Right renal cortex interstitium (tissue), 3 donors: ENCODE data around the gene MTM1. TPM values are rescaled to one million over a fixed set of nuclear protein-coding genes. Genes with fewer than 3 reads are reported as not detected.

Experiments
- DNase-seq, 3 donors: peaks; one replicate each; pipeline ENCODE4 v3.0.0-alpha.2; 2013; ENCODE audit warnings: low read depth in 3 of 3, low spot score in 2 of 3
- polyA plus RNA-seq, 3 donors: library from polyadenylated mRNA; unstranded; fragments of 120-200 nt; gene quantifications; one replicate each; pipeline ENCODE4 v1.2.1, GENCODE V29; 2013; ENCODE audit not compliant: insufficient read length in 3 of 3

Gene MTM1
- 10 to 100 TPM; 12.8 to 16.6 (median 13.1) TPM for polyA plus RNA-seq

DNA sequence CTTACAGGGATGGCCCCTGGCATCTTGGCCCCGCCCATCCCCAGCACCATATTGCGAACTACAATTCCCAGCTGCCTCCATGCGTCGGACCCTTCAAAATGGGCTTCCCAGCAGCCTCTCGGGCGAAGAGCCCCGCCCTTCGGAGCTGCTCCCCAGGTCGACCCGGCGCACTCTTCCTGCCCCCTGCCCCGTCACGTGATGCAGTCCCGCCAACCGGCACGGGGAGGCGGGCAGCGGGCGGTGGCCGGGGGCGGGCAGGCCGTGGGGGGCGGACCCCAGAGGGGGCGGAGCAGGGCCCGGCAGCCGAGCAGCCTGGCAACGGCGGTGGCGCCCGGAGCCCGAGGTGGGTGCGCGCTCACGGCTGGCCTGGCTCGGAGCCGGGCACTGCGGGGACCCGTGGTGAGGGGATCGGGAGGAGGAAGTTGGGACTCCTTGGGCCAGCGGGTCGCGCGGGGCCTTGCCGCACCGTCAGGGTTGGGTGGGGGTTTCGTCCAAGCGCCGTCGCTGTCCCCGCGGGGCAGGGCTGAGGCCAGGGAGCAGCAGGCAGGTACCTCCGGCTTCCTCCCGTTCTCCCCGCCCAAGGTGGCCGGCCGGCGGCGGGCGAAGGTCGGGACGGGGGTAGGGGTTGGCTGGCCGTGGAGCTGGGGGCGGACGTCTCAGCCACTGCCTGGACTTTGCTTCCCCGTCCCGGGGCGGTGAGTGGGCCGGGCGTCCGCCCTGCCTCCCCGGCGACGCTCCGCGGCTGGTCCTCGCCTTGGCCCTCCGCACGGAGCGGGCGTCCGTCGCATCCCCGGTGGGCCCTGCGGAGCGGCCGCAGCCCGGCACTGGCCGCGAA, at the start of gene MTM1:
TSS of gene MTM1 (plus strand) at position 302 of the 835 bp plus-strand sequence. CDS start 23,994 bp downstream, outside the sequence.
- DNase-seq = peak; percentile 53 to 79 (median 74)

DNA sequence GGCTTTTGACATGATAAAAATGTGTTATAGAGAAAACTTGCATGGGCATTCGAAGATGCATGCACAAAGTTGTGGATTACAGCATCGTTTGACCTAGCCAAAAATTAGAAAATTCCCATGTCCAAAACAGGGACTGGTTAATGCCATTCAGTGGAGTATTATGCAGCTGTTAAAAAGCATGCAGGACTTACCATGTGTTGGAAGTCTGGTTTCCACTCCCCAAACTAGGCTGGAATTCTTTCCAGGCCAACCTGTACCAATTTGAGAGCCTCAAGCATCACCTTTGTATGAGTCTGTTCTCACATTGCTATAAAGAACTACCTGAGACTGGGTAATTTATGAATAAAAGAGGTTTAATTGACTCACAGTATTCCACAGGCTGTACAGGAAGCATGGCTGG, 45.9 kb upstream of the MTM1 start:
- no peak for DNase-seq

- no peak for DNase-seq
These were observed 43.1 kb upstream of the MTM1 start for GRCh38 chrX:150525061-150525919.

DNA sequence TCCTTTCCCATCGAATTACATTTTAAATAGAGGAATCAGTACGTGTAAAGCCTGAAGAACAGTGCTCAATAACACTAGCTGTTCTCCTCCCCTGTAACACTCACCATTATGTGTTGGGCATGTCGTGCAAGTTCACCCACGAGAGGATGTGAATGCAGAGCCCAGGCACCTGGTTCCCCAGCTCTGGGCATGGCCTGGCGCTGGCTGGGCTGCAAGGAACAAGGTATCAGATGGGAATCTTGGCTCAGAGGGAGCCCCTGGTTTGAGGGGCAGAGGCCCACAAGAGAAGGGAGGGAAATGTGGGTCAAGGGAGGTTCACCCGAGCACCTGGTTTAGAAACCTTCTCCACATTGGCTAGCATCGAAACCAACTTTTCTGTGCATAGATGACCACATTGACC, 41.7 kb upstream of the MTM1 start:
- no peak for DNase-seq

DNA sequence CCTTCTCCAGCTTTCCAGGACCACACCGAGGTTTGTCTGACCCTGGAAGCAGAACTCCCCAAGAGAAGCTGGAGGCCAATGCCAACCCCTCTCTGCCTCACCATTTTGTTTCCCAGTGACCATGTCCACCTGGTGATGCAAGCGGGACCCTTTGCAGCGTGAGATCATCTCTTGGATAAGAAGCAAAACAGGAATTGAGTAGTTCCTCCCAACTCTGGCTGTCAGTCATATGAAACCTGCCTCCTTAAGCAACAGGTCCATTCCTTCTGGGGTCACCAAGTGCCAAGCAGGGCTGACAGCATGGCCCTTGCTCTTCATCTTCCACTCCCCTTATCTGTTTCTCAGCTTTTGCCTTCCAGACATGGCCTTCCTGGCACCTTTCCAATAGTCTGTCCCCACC, 41.3 kb upstream of the MTM1 start:
- no peak for DNase-seq

DNA sequence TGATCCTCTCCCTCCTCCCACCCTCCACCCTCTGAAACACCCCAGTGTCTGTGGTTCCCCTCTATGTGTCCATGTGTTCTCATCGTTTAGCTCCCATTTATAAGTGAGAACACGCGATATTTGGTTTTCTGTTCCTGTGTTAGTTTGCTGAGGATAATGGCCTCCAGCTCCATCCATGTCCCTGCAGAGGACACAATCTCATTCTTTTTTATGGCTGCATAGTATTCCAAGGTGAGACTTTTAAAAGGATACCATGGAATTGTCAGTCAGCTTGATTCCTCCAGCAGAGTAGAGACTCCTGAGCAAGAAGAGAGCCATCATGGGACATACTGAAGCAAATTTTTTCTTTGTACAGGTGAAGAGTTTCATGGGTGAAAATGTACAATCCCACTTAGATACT, 38.8 kb upstream of the MTM1 start:
- no peak for DNase-seq

DNA sequence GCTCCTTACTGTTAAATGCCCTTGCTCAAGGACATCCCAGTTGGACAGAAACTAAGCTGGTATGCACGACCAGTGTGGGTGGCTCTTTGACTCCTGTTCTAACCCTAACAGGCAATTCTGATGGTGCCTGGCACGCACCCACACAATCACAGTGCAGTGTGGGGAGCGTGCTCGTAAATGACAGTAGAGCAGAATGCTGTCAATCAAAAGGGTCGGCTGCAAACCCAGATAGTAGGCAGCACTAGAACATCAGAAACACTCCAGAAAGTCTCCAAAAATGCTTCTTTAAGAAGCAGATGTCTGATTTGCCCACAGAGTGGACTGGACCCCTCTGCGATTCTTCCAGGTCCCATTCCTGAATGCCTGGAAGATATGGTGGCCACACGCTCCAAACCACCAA, 37.6 kb upstream of the MTM1 start:
- no peak for DNase-seq

DNA sequence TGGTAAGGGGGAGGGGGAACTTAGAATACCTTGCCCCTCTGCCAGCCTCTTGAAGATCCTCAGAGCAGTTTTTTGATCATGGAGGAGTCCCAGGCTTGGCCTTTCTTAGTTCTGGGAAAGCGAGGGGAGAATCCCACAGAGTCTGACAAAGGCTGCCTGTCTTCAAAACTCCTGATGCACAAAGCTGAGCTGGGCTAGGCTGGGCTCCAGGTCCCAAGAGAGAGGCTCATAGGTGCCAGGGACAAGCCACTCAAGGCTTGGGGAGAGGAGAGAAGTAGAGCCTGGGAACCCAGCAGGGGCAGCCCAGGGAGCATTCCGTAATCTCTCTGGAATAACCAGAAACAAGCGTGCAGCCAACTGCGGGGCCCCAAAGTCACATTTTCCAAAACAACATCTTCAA, 37.0 kb upstream of the MTM1 start:
- DNase-seq = no peak

- DNase-seq = no peak
These were observed 34.6 kb upstream of the MTM1 start for GRCh38 chrX:150533863-150534262.

- DNase-seq = no peak
These were observed 31.8 kb upstream of the MTM1 start for GRCh38 chrX:150536455-150537116.

- no peak for DNase-seq
These were observed 30.6 kb upstream of the MTM1 start for GRCh38 chrX:150537851-150538250.

DNA sequence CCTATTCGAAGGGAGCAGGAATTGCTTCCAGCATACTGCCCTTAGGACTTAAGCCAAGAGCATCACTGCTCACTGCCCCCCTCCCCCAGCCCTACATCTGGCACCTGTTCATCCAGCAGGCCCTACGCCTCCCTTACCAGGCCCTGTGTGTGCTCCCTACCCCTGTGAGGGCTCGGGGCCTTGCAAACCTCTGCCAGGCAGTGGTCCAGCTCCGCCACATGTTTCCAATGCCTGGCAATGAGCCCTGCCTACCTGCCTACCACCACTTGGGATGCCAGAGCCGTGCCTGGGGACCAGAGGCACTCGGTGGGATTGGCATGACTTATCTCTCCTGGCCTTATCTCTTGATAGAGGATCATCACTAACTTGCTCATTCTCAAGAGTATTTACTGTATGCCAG, 27.5 kb upstream of the MTM1 start:
- no peak for DNase-seq

DNA sequence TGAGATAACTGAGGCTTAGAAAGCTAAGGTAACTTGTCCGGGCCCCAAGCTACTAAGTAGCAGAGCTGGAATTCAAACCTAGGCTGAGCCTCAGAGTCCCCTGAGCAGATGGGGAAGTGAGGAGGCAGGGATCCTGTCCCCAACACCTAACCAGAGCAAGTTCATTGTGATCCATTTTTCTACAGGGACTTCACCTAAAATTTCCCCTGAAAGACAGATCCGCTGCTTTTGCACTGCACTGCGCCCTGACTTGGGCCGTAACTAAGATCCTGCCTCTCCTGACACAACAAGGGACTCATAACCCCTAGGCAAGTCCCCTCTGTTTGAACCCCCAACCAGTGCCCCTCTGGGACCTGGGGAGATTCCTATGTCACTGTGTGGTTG, 25.6 kb upstream of the MTM1 start:
- DNase-seq = no peak

DNA sequence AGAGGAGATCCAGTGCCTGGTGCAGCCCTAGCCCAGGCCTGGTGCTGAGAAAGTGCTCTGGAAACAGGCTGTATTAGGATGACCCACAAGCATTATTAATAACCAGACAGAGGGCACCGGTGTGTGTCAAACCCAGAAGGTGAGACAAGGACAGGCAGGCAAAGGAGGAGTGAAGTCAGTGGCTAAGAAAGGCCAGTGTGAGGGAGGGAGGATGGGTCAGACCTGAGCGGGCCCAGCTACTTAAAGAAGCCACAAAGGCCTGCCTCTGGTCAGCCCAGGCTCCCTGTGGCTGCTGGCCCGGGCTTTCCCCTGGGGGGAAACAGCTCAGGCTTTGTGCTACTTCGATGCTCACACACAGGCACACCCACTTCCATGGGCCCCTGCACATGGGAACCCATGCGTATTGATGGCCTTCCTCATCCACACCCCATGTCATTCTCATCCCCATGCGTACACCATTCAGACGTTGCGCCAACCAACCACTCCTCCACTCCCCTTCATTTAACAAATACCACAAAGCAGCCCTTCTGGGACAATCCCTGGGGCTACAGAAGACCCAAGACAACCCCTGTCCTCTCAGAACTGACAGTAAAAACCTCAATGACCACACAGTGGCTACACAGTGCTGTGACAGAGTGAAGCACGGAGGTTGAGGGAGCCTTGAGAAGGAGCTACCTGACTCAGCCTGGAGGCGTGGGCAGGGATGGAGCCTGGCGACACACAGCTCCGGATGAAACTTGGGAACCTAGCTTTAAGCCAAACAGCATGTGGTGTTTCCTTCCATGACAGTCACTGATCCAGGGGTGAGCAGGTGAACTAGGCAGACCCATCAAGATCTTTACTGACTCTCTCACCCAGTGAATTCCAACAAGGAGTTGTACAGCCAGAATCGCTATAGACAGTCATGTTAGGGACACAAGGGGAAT, 24.9 kb upstream of the MTM1 start:
- no peak for DNase-seq

DNA sequence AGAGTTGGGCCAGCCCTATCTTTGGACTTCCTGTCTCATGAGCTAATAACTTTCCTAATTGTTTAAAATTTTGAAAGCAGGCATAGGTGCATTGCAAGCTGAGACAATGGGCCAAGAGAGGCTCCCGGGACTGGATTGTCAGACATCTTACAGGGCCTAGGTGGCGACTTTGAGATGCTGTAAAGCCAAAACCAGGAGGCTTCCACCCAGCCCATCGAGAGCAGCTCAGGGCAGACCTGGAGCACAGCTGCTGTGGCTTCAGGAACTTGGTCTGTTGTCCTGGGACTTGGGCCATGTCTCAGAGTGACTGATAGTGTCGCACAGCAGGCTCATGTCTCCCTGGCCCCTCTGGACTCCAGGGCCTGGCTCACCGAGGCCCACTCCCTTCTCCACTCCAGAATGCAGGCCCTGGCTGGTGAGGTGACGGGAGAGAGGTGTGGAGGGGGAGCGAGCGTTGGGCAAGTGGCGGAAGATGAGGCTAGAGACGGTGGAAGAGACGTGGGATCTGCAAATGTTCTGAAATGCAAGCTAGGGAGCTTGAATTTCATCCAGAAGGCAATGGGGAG, 24.1 kb upstream of the MTM1 start:
- no peak for DNase-seq

DNA sequence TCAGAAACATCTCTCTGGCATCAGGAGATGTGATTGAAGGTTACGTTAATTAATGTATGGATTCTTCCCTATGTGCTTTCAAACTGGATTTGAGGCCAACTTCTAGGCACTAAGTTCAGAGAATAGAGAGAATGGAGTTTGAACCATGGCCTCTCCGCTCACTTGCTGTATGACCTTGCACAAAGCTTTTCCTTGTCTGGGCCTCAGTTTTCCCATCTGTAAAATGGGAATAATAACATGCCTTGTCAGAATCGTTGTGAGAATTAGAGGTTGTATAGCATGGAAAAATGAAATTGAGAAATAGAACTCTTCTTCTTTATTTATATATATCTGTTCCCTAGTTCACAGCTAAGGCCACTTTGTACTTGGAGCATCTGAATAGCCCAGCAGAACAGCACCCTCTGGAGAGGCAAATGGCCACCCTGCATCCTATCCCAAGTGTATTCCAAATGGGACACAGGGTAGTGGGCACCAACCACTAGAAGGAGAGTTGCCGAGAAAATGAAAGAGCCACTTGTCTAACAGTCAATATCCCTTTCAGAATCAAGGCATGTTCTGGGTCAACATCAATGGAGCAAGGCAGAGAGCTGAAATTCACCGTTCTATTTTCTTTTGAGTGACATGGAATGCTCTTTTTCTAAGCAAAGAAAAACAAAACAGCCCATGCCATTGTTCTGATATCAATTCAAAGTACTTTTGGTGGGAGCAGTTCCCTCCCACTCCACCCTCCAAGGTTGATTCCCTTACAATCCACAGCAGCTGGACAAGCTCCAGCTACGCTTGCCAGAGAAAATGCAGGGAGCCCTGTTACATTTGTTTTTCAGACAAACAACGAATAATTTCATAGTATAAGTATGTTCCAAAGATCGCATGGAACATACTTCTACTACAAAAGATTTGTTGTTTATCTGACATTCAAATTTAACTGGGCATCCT, 23.3 kb upstream of the MTM1 start:
- no peak for DNase-seq

GRCh38 chrX:150546711-150547153, 21.7 kb upstream of the MTM1 start:
- no peak for DNase-seq

DNA sequence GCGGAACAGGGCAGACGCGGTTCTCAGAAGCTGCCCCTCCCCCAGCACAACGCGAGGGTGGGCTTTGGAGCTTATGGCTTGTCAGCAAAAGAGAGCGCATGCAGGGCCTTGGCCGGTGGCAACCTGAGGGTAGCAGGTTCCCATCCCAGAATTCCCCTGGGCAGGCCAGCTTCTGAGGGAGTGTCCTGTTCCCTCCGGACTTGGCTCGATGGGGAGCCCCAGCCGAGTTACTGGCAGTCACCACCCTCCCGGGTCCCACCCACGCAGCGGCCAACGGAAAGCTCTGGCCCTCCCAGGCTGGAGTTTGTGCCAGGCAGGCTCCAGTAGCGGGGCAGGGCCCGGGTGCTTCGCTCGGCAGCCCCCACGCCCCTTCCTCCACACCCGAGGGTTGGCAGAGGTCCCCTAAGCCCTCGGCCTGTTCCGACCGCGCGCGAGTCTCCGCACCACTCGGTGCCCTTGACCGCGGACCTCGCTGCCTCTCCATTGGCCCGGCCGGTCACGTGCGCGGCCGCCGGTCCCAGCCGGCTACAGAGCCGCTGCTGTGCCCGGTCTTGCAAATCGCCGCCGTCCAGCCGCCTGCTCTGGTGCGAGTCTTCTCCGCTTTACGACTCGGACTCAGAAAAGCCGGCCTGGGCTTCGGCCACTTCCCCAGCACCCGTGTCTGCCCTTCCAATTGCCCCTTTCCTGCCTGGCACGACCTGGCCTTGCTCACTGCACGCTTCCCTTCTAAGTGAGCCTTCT, 20.9 kb upstream of the MTM1 start:
- peak in 1 of 3 donors; percentile 32 for DNase-seq
